ENCODE results near the gene KCND2. TPM values are rescaled to one million over a fixed set of nuclear protein-coding genes. Genes with fewer than 3 reads are reported as not detected.

The KCND2 gene
- total RNA-seq, 2 donors from 2014 or later = 0.08 to 0.17 TPM

DNA sequence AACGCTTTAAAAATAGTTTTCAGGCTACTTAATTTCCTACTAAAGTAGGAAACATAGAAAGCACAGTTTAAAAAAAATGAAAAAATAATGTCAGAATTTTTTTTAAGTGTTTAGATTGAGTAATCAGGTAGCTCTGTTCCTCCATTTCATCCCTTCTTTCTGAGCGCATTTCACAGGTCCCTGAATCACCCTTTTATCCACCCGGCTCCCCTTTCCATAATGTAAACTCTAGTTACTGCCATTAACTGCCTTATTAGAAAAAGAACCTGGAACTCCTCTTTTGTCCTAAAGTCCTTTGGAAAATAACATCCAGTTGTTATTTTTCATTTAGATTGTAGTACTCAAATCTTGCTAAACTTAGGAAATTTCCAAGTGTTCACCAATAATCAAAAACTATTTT is 5.8 kb downstream of the KCND2 start:
- intact Hi-C loops (cut with DNase I) = loop anchor here (10.0 kb wide), 1 partner anchor 344 kb away; no protein-coding TSS in a partner anchor
- Histone ChIP-seq H3K9ac (ENCODE audit: low read depth in 2 of 2, low read length in 2 of 2) (no peak overlapping the region), H3K9me3 (no peaks in the 10 kb centered on the region), H3K4me1 (no peaks in the 10 kb centered on the region), H3K4me3 (no peak overlapping the region), H3K27me3 (peaks cover 7% of the 10 kb centered on the region), H3K36me3 (no peaks in the 10 kb centered on the region), H3K27ac (no peak overlapping the region)
- TF ChIP-seq, protein P1, sequence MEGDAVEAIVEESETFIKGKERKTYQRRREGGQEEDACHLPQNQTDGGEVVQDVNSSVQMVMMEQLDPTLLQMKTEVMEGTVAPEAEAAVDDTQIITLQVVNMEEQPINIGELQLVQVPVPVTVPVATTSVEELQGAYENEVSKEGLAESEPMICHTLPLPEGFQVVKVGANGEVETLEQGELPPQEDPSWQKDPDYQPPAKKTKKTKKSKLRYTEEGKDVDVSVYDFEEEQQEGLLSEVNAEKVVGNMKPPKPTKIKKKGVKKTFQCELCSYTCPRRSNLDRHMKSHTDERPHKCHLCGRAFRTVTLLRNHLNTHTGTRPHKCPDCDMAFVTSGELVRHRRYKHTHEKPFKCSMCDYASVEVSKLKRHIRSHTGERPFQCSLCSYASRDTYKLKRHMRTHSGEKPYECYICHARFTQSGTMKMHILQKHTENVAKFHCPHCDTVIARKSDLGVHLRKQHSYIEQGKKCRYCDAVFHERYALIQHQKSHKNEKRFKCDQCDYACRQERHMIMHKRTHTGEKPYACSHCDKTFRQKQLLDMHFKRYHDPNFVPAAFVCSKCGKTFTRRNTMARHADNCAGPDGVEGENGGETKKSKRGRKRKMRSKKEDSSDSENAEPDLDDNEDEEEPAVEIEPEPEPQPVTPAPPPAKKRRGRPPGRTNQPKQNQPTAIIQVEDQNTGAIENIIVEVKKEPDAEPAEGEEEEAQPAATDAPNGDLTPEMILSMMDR (IDR thresholded peaks at IDR 0.05) = no peak
- no peak for DNase-seq

DNA sequence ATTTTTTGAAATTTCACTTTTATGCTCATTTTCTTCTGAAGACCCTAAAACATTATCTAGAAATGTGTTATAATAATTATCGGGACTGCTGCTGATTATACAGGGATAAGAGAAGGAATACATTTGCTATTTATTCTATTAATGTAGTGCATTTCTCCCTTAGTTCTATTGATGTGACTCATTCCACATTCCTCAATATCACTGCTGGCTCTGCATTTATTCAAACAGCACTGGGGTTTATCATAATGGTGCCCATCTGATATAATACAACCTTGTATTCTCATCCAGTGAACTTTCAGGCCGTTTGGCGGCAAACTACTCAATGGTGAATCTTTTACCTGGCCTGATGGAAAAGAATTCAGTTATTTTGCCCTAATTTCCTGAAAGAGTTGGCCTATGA is 7.8 kb downstream of the KCND2 start:
- Histone ChIP-seq H3K36me3 (no peaks in the 10 kb centered on the region), H3K9me3 (no peaks in the 10 kb centered on the region), H3K9ac (ENCODE audit: low read depth in 2 of 2, low read length in 2 of 2) (no peak overlapping the region), H3K4me3 (no peak overlapping the region), H3K4me1 (no peaks in the 10 kb centered on the region), H3K27ac (no peak overlapping the region), H3K27me3 (no peaks in the 10 kb centered on the region)
- intact Hi-C loops (cut with DNase I) = no loop called here
- DNase-seq = no peak
- TF ChIP-seq, protein P1 (IDR thresholded peaks at IDR 0.05) = no peak

DNA sequence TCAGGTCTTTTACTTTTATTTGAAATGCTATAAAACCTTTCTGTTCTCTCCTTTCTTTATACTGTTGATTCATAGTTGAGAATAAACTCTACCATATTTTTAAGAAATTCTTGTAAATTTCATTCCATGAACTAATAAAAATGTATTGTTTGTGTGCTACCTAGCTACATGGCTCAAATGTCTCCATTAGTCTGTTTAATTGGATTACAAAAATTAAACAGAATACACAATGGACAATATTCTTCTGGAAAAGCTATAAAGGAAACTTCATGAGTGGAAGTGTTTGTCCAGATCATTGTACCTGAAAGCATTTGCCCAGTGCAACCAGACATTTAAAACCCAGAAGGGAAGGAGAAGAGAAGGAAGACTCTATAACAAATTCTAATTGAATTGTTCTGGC is 20.1 kb downstream of the KCND2 start:
- TF ChIP-seq, protein P1 (IDR thresholded peaks at IDR 0.05) = no peak

DNA sequence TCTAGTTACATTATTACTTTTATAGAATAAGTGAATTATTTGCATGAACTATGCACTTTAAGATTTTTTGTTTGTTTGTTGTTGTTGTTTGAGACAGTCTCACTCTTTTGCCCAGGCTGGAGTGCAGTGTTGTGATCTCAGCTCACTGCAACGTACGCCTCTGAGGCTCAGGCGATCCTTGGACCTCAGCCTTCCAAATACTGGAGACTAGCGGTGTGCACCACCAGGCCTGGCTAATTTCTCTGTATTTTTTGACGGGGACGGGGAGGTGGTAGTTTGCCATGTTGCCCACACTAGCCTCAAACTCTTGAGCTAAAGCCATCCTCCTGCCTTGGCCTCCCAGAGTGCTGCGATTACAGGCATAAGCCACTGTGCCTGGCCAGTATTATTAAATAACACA is 29.2 kb downstream of the KCND2 start:
- Histone ChIP-seq H3K36me3 (no peaks in the 10 kb centered on the region), H3K9ac (ENCODE audit: low read depth in 2 of 2, low read length in 2 of 2) (no peak overlapping the region), H3K27ac (no peak overlapping the region), H3K27me3 (no peaks in the 10 kb centered on the region), H3K9me3 (no peaks in the 10 kb centered on the region), H3K4me3 (no peak overlapping the region), H3K4me1 (no peaks in the 10 kb centered on the region)
- TF ChIP-seq, protein P1 (IDR thresholded peaks at IDR 0.05) = no peak
- DNase-seq = no peak
- intact Hi-C loops (cut with DNase I) = no loop called here

More for the DNA sequence above, 20.1 kb downstream of the KCND2 start:
- no peak overlapping the region for H3K4me3 ChIP-seq
- intact Hi-C loops (cut with DNase I) = no loop called here
- no peaks in the 10 kb centered on the region for H3K4me1 ChIP-seq
- DNase-seq = no peak
- H3K27me3 ChIP-seq = no peaks in the 10 kb centered on the region
- H3K9ac ChIP-seq (ENCODE audit: low read depth in 2 of 2, low read length in 2 of 2) = no peak overlapping the region
- no peaks in the 10 kb centered on the region for H3K36me3 ChIP-seq
- no peak overlapping the region for H3K27ac ChIP-seq
- H3K9me3 ChIP-seq = no peaks in the 10 kb centered on the region

DNA sequence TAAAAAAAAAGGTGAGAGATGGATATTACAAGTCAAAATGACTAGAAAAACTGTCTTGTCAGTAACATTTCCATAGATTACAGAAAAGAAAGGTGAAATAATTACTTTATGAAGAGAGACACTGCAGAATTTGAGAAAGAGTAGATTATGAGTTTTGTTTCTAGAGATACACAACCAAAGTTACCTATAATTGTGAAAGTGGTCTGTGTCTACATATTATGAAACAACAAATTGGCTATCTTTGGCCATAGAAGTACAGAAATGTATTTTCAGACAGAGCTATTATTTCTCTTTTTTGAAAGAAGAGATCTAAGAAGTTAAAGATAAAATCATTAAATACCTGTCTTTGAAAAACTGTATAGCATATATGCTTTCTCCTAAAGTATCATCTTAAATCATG is 30.1 kb downstream of the KCND2 start:
- Histone ChIP-seq H3K4me1 (no peaks in the 10 kb centered on the region), H3K9ac (ENCODE audit: low read depth in 2 of 2, low read length in 2 of 2) (no peak overlapping the region), H3K27ac (no peak overlapping the region), H3K9me3 (no peaks in the 10 kb centered on the region), H3K36me3 (no peaks in the 10 kb centered on the region), H3K27me3 (no peaks in the 10 kb centered on the region), H3K4me3 (no peak overlapping the region)
- TF ChIP-seq, protein P1 (IDR thresholded peaks at IDR 0.05) = no peak
- intact Hi-C loops (cut with DNase I) = no loop called here
- DNase-seq = no peak

DNA sequence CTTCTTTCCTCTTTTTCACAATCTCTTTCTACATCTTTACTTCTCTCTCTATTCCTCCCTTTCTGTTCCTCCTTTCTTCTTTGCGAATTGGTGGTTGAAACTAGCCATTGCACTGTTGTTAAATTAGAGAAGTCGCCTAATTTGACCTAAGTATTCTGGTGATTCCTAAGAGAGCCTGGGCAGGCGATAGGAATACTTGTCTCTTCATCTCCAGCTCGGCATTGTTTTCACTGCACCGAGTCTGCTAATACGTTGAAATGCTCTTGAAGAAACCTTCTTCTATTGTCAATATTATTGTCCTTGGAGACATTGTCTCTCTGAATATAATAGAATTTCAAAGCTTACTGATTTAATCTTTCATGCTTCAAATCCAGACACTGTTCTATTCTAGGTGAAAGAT is 31.7 kb downstream of the KCND2 start:
- Histone ChIP-seq H3K4me1 (no peaks in the 10 kb centered on the region), H3K4me3 (no peak overlapping the region), H3K36me3 (no peaks in the 10 kb centered on the region), H3K9me3 (no peaks in the 10 kb centered on the region), H3K27ac (no peak overlapping the region), H3K9ac (ENCODE audit: low read depth in 2 of 2, low read length in 2 of 2) (no peak overlapping the region), H3K27me3 (no peaks in the 10 kb centered on the region)
- DNase-seq = no peak
- TF ChIP-seq, protein P1 (IDR thresholded peaks at IDR 0.05) = no peak
- intact Hi-C loops (cut with DNase I) = no loop called here
